ENCODE results near the gene GGCX. TPM values are rescaled to one million over a fixed set of nuclear protein-coding genes. Genes with fewer than 3 reads are reported as not detected.

The GGCX gene
- total and polyA plus RNA-seq, 9 of the 15 experiments (the other 6 are each of a cell fraction or from before 2014, with no cell fraction given) = 14.4 to 47.1 (median 28.1) TPM

GRCh38 chr2:85595301-85596025 lies 34.2 kb upstream of the GGCX start, which contains the start of gene RNF181 (continued):
- TF ChIP-seq PREB (CRISPR knock-in tag; IDR thresholded peaks at IDR 0.05) (no peak), GABPB1 (CRISPR knock-in tag; IDR thresholded peaks at IDR 0.05) (peak; percentile 52), RBFOX2 (IDR thresholded peaks at IDR 0.05; ENCODE audit: low read depth, low read length) (peak; percentile 91), ATF3 (IDR thresholded peaks at IDR 0.05) (no peak; the same call in 1 of the 2 replicates), ATF3 (CRISPR knock-in tag; conservative IDR thresholded peaks at IDR 0.05) (no peak), ARID4B (CRISPR knock-in tag; IDR thresholded peaks at IDR 0.05) (no peak), MCM2 (IDR thresholded peaks at IDR 0.05; ENCODE audit: low read depth) (no peak), SMARCA4 (IDR thresholded peaks at IDR 0.05) (no peak; the same call in 1 of the 2 replicates), MITF (IDR thresholded peaks at IDR 0.05) (peak; percentile 53), FOXK2 (conservative IDR thresholded peaks at IDR 0.05 in 1 of 2, IDR thresholded peaks at IDR 0.05 in 1 of 2; ENCODE audit: low read depth in 2 of 2) (peak; percentile 36 to 67; a peak in 1 of 4 replicates), THRB (CRISPR knock-in tag; conservative IDR thresholded peaks at IDR 0.05) (peak; percentile 71; the same call in 1 of the 2 replicates), TOE1 (IDR thresholded peaks at IDR 0.05; ENCODE audit: borderline replicate concordance) (peak; percentile 95), TOE1 (CRISPR knock-in tag; IDR thresholded peaks at IDR 0.05; ENCODE audit: borderline replicate concordance, low read depth) (no peak), THRAP3 (IDR thresholded peaks at IDR 0.05; ENCODE audit: borderline replicate concordance) (no peak), MLX (CRISPR knock-in tag; conservative IDR thresholded peaks at IDR 0.05) (no peak), SP1 (CRISPR knock-in tag; IDR thresholded peaks at IDR 0.05) (0 out of 2 replicates have a peak, but pooled peaks have one; percentile 39), SNRNP70 (optimal IDR thresholded peaks at IDR 0.05; ENCODE audit: low read depth, low read length) (no peak)

Measured in K562 (cell line).